ENCODE results near the gene PPP1R9B. TPM values are rescaled to one million over a fixed set of nuclear protein-coding genes. Genes with fewer than 3 reads are reported as not detected.

PPP1R9B gene
- total RNA-seq, 2 donors from 2014 or later = 36.2 to 79.7 TPM

DNA sequence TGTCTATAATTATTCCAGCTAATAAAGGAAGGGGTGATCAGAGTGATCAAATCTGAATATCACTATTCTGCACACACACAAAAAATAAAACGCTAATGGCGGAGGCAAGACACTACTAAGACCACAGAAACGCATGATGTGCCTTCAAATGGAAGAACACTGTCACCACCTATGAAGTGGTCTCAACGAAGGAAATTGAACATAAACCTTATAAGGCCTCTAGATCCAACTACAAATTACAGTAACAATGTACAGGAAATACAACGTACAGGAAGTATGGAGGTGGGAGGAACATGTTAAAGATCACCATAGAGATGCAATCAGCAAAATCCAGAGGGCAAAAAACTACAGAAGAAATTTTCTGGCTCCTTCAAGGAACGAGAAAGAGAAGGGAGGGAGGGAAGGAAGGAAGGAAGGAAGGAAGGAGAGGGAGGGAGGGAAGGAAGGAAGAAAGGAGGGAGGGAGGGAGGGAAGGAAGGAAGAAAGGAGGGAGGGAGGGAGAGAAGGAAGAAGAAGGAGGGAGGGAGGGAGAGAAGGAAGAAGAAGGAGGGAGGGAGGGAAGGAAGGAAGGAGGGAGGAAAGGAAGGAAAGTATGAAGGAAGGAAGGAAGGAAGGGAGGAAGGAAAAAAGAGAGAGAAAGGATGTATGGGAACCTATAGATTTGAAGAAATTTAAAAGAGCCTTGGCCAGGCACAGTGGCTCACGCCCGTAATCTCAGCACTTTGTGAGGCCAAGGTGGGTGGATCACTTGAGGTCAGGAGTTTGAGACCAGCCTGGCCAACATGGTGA, 12.2 kb upstream of the PPP1R9B start:
- Histone ChIP-seq H3K4me3 (no peak overlapping the region), H3K27ac (no peak overlapping the region), H3K36me3 (no peaks in the 10 kb centered on the region), H3K4me1 (replicated peaks) (no peaks in the 10 kb centered on the region), H3K9me3 (no peaks in the 10 kb centered on the region), H3K27me3 (replicated peaks; ENCODE audit: insufficient read depth) (no peaks in the 10 kb centered on the region)
- intact Hi-C loops (cut with DNase I) = no loop called here
- WGBS = 79% methylated on average over 8 of the region's 8 CpGs
- no peak for TF ChIP-seq POLR2A (IDR thresholded peaks at IDR 0.05)
- no peak for TF ChIP-seq POLR2AphosphoS5 (IDR thresholded peaks at IDR 0.05)
- TF ChIP-seq, protein P1, sequence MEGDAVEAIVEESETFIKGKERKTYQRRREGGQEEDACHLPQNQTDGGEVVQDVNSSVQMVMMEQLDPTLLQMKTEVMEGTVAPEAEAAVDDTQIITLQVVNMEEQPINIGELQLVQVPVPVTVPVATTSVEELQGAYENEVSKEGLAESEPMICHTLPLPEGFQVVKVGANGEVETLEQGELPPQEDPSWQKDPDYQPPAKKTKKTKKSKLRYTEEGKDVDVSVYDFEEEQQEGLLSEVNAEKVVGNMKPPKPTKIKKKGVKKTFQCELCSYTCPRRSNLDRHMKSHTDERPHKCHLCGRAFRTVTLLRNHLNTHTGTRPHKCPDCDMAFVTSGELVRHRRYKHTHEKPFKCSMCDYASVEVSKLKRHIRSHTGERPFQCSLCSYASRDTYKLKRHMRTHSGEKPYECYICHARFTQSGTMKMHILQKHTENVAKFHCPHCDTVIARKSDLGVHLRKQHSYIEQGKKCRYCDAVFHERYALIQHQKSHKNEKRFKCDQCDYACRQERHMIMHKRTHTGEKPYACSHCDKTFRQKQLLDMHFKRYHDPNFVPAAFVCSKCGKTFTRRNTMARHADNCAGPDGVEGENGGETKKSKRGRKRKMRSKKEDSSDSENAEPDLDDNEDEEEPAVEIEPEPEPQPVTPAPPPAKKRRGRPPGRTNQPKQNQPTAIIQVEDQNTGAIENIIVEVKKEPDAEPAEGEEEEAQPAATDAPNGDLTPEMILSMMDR (IDR thresholded peaks at IDR 0.05) = no peak
- no peak for DNase-seq (ENCODE audit: low spot score)

DNA sequence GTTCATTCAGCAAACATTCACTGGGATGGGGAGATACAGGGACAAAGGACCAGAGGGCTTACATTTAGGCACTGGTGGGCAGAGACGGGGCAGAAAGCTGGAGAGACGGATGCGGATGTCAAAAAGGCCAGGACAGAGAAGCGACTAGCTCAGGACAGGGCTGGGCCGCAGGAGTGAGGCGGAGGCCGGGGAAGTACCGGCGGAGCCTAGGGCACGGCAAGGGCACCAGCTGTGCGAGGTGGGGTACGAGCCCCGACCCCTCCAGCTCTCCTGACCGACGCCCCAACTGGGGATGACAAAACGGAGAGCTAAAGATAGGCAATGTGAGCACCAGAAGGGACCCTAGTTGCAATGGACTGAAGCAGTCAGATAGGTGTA, 11.4 kb upstream of the PPP1R9B start:
- DNase-seq (ENCODE audit: low spot score) = no peak
- Histone ChIP-seq H3K27ac (no peak overlapping the region), H3K36me3 (no peaks in the 10 kb centered on the region), H3K4me1 (replicated peaks) (no peaks in the 10 kb centered on the region), H3K27me3 (replicated peaks; ENCODE audit: insufficient read depth) (no peaks in the 10 kb centered on the region), H3K9me3 (no peaks in the 10 kb centered on the region), H3K4me3 (no peak overlapping the region)
- intact Hi-C loops (cut with DNase I) = loop anchor here (2.0 kb wide), 1 partner anchor 47 kb away; no protein-coding TSS in a partner anchor
- no peak for TF ChIP-seq POLR2A (IDR thresholded peaks at IDR 0.05)
- no peak for TF ChIP-seq POLR2AphosphoS5 (IDR thresholded peaks at IDR 0.05)
- TF ChIP-seq, protein P1 (IDR thresholded peaks at IDR 0.05) = no peak
- WGBS = 56% methylated on average over 16 of the region's 16 CpGs

DNA sequence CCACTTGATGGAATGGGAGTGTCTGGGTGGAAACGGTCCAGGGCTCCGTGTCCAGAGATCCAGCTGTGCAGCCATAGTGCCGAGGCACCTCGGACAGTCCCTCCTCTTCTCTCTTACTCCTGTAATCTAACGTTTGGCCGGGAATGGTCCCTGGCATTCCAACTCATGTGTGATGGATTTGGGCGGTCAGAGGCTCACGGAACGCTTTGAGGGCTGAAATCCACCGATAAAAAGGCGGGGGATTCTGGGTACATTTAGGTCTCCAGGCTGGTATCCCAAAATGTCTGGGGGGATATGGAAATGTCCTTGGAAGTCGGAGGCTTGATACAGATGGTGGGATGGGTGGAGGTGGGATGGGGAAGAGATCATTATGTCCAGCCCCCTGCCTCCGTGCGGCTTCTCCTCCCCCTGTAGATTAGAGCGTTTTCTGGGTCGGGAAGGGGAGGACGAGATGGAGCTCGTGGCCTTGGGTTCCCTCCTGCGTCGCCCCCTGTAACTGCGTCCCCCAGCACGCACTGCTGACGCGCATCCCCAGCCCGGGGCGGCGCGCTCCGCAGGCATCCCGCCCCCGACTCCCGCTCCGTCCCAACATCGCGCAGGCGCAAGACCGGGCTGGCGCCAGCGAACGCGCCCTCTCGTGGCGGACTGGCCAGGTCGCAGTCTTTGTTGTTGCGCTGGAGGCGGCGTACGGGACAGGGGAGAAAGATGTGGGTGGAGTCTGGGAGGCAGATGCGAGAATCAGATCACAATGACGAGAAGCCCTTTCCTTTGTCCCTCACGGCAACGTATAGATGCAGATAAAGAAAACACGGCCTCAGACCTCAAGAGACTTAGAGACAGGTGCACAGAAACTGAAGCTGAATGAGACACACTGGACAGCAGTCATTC, 10.8 kb upstream of the PPP1R9B start:
- whole genome bisulfite sequencing = under 1% methylated on average over 53 of the region's 53 CpGs
- no peaks in the 10 kb centered on the region for H3K9me3 ChIP-seq
- DNase-seq (ENCODE audit: low spot score) = peak; percentile 90
- TF ChIP-seq POLR2A (IDR thresholded peaks at IDR 0.05) (peak; percentile 69), POLR2AphosphoS5 (IDR thresholded peaks at IDR 0.05) (peak; percentile 97)
- TF ChIP-seq, protein P1 (IDR thresholded peaks at IDR 0.05) = peak; percentile 84 to 99 (median 94)
- peak overlapping the region; percentile 39 to 45 for H3K4me3 ChIP-seq
- no peaks in the 10 kb centered on the region for H3K27me3 ChIP-seq (replicated peaks; ENCODE audit: insufficient read depth)
- no peaks in the 10 kb centered on the region for H3K4me1 ChIP-seq (replicated peaks)
- intact Hi-C loops (cut with DNase I) = loop anchor here (2.0 kb wide), 1 partner anchor 46 kb away; no protein-coding TSS in a partner anchor
- H3K36me3 ChIP-seq = no peaks in the 10 kb centered on the region
- H3K27ac ChIP-seq = peak overlapping the region; percentile 52 to 75

DNA sequence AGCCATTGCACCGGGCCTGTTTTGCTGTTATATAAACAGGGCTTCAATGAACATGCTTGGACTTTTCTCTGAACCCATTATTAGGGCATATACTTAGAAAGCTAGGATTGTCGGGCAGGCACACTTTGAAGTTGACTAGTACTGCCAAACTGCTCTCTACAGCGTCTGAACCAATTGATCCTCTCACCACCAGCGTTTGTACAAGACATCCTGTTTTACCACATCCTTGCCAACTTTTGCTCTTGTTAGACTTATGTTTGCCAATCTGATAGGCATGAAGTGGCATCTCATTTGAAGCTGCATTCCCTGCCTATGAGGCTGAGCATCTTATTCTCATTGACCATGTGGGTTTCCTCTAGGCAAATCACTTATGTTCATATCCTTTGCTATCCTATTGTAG, 7.4 kb upstream of the PPP1R9B start:
- 31% methylated on average over 4 of the region's 4 CpGs for WGBS

More for the DNA sequence above, 7.4 kb upstream of the PPP1R9B start:
- no peaks in the 10 kb centered on the region for H3K4me1 ChIP-seq (replicated peaks)
- no peak overlapping the region for H3K27ac ChIP-seq
- H3K9me3 ChIP-seq = no peaks in the 10 kb centered on the region
- DNase-seq (ENCODE audit: low spot score) = no peak
- intact Hi-C loops (cut with DNase I) = loop anchor here (10.0 kb wide), 1 partner anchor 63 kb away; the partner anchor contains the start of gene PDK2
- H3K27me3 ChIP-seq (replicated peaks; ENCODE audit: insufficient read depth) = no peaks in the 10 kb centered on the region
- no peak for TF ChIP-seq POLR2A (IDR thresholded peaks at IDR 0.05)
- H3K36me3 ChIP-seq = no peaks in the 10 kb centered on the region
- no peak overlapping the region for H3K4me3 ChIP-seq

All from prostate gland (tissue), 2 donors.